Cardiac fibroblast (primary cell): Measurements from ENCODE around the gene GPR25.

Experiments
- DNase-seq, 2 donors: peaks; one replicate each; pipeline versions ENCODE4 v3.0.0 to v3.0.0-alpha.2; 2010; ENCODE audit warnings: low read depth in 2 of 2
- H3K4me3 ChIP-seq, 2 donors: replicated peaks in 1 of 2; 1 replicate in 1 of 2; 2 replicates in 1 of 2; pipeline ENCODE4 v1.5.1; 2011; ENCODE audit warnings: low read depth in 2 of 2, low read length in 2 of 2, mild to moderate bottlenecking in 2 of 2, moderate library complexity in 1 of 2
- TF ChIP-seq, protein P1 (sequence below): IDR thresholded peaks from one replicate; pipeline ENCODE4 v1.5.1; 2011; ENCODE audit warnings: low read depth, mild to moderate bottlenecking, low read length, inconsistent platforms

The GPR25 gene

GRCh38 chr1:200845360-200845759 lies 27.4 kb upstream of the GPR25 start:
- no peak overlapping the region for H3K4me3 ChIP-seq
- no peak for DNase-seq
- TF ChIP-seq, protein P1, sequence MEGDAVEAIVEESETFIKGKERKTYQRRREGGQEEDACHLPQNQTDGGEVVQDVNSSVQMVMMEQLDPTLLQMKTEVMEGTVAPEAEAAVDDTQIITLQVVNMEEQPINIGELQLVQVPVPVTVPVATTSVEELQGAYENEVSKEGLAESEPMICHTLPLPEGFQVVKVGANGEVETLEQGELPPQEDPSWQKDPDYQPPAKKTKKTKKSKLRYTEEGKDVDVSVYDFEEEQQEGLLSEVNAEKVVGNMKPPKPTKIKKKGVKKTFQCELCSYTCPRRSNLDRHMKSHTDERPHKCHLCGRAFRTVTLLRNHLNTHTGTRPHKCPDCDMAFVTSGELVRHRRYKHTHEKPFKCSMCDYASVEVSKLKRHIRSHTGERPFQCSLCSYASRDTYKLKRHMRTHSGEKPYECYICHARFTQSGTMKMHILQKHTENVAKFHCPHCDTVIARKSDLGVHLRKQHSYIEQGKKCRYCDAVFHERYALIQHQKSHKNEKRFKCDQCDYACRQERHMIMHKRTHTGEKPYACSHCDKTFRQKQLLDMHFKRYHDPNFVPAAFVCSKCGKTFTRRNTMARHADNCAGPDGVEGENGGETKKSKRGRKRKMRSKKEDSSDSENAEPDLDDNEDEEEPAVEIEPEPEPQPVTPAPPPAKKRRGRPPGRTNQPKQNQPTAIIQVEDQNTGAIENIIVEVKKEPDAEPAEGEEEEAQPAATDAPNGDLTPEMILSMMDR: no peak

- TF ChIP-seq, protein P1: no peak
- H3K4me3 ChIP-seq: no peak overlapping the region
- DNase-seq: no peak
Measured at GRCh38 chr1:200846398-200846797, 26.4 kb upstream of the GPR25 start.

GRCh38 chr1:200849430-200849829 lies 23.4 kb upstream of the GPR25 start:
- DNase-seq: no peak
- H3K4me3 ChIP-seq: no peak overlapping the region
- TF ChIP-seq, protein P1: no peak

DNA sequence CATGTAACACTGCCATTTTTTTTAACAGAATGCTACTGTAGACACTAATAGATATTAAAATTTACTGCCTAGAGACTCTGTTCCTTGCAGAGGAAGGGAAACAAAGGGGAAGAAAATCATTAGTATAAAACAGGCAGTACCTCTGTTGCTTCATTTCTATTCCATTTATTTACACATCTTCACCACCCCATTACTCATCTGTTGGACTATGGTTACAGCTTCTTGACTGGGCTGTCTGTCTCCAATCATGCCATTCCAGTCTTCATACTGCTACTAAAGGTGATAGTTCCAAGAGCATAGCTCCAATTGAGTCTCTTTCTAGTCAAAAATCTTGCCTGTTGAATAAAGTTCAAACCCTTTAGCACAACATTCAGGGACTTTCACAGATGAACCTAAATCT lies 22.2 kb upstream of the GPR25 start:
- DNase-seq: no peak
- TF ChIP-seq, protein P1: no peak
- H3K4me3 ChIP-seq: no peak overlapping the region

GRCh38 chr1:200856716-200857357 lies 15.9 kb upstream of the GPR25 start:
- peak; percentile 78 for DNase-seq
- H3K4me3 ChIP-seq: no peak overlapping the region
- TF ChIP-seq, protein P1: no peak

GRCh38 chr1:200857804-200858203 lies 15.0 kb upstream of the GPR25 start:
- peak in 1 of 2 donors; percentile 22 for DNase-seq
- H3K4me3 ChIP-seq: no peak overlapping the region
- TF ChIP-seq, protein P1: no peak
